NCI-H446 treated with DMSO at 0.1 percent for 48 hours (cell line): ENCODE results near the gene EP400.

ENCODE experiments used
- DNase-seq: peaks from one replicate; lab custom pipeline; 2025; lab: John Stamatoyannopoulos, UW

The EP400 gene

DNA sequence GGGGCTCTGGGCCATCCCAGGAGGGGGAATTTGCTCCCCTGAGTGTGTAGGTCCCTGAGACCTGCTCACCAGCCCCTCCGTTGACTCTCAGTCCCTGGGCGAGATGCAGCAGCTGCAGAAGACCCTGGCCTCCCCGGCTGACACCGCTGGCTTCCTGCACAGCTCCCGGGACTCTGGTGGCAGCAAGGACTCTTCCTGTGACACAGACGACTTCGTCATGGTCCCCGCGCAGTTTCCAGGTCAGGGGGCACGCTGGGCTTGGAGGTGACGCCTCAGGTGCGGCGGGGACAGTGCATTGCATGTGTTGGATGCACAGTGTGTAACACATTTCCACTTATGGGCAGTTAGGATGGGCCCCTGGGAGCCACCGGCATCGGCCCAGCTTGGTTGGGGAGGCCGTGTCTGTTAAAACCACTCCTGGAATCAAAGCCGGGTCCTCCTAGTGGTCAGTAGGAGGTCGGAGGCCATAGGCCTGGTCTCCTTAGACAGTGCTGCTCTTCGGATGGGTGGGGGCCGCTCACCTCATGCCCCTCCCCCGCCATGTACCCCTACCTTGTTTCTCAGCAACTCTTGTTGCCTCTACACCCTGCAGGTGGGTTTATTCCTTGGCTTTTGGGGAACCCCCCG, 37.8 kb upstream of the EP400 start:
- no peak for DNase-seq

DNA sequence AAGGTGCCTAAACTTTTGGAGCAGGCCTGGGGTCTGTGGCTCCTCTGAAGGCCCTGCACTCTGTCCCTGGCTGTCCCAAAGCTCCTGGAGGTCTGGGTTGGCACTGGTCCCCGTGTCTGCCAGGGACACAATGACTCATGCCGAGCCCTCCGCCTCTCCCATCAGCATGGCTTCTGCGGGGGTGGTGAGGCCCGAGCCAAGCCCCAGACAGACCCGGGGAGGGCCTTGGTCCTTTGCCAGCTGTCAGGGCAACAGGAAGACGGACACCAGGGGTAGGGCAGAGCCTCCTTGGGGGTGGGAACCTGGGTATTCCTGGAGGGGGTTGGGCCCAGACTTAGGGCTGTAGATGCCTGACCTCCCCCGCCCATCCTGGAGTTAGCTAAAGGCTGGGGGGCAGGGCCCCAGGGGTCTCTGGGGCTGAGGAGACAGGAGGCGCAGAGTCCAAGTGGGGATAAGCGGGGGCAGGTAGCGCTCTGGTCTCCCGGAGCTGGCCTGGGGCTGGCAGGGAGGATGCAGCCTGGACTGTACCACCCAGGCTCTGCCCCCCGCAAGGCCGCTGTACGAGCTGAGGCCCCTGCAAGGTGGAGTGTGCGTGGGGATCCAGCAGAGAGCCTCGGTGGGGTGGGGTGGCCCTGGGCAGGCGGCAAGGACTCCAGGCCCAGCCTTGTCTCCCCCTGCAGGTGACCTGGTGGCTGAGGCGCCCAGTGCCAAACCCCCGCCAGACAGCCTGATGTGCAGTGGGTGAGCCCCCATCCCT, 37.0 kb upstream of the EP400 start:
- DNase-seq: peak; percentile 70

DNA sequence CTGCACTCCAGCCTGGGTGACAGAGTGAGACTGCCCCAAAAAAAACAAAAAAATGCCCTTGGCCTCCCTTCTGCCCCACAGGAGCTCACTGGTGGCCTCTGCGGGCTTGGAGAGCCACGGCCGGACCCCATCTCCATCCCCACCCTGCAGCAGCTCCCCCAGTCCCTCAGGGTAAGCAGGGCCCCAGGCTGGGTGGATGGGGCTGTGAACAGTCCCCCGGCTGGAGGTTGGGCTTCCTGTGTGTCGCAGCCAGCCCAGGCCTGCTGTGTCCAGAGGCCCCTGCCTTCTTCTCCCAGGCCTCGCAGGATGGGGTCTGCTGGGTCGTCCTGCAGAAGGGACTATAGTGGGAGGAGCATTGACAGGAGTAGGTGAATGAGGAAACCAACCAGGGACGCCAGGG, 36.1 kb upstream of the EP400 start:
- DNase-seq: no peak

DNA sequence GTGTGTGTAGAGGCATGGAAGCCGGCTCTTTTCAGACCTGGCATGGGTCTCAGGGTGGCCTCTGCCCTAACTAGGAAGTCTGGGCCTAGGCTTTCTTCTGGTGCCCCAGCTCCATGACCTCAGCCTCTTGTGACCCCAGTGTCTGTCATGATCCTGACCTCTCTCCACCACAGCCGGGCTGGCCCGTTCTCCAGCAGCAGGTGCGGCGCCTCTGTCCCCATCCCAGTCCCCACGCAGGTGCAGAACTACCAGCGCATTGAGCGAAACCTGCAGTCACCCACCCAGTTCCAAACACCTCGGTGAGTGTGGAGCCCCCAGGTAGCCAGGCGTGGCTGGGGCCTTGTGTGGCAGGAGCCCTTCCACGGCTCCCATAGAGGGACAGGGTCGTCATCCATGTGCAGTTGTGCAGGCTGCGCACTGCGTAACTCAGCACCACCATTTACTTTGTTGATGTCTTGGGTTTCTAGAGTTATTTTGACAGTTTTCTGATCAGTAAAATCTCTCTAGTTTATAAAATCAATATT, 35.5 kb upstream of the EP400 start:
- DNase-seq: no peak

DNA sequence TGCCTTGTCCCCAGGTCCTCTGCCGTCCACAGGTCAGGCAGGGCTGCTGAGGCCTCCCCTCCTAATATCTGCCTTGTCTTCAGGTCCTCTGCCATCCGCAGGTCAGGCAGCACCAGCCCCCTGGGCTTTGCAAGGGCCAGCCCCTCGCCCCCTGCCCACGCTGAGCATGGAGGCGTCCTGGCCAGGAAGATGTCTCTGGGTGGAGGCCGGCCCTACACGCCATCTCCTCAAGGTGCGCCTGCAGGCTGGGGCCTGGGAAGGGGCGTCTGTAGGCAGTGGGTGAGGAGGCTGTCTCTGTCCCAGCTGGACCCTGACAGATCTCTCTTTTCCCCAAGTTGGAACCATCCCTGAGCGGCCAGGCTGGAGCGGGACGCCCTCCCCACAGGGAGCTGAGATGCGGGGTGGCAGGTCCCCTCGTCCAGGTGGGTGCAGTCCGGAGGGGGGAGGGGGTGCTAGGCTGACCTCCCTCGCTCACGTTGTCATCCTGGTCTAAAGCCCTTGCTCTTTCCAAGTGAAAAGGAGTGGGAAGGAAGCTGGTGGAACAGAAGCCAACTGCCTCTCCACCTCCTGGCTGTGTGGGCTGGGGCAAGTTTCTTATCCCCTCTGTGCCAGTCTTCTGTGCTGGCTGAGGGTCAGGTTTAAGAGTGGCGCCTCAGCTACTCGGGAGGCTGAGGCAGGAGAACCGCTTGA, 34.6 kb upstream of the EP400 start:
- no peak for DNase-seq

DNA sequence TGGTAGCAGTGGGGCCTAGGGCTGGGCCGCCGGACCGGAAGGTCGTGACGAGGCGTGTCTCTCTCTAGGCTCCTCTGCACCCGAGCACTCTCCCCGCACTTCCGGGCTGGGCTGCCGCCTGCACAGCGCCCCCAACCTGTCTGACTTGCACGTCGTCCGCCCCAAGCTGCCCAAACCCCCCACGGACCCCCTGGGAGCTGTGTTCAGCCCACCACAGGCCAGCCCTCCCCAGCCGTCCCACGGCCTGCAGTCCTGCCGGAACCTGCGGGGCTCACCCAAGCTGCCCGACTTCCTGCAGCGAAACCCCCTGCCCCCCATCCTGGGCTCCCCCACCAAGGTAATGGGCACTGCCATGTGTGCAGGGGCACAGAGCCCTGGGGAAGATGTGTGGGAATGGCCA, 33.9 kb upstream of the EP400 start:
- DNase-seq: no peak

DNA sequence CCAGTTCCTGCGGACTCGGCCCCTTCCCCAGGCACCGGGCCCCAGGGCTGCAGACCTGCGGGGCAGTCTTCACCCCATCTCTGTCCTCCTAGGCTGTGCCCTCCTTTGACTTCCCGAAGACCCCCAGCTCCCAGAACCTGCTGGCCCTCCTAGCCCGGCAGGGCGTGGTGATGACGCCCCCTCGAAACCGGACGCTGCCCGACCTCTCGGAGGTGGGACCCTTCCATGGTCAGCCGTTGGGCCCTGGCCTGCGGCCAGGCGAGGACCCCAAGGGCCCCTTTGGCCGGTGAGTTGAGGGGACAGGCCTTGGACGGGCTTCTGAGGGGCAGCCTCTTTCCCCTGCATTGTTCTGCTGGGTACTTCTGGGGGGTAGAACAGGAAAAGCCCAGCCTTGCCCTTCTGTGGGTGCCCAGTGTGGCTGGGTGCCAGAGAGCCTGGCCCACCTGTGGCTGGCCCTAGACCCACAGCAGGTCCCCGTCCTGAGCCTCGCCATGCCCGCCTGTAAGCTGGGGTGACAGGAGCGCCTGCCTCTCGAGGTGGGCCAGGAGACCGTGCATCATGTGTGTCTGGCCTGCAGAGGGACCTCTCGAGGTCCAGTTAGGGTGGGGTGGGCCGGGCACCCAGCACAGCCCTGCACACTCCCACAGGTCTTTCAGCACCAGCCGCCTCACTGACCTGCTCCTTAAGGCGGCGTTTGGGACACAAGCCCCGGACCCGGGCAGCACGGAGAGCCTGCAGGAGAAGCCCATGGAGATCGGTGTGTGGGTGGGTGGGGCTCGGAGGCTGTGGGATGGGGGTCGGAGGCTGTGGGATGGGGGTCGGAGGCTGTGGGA, 33.2 kb upstream of the EP400 start:
- DNase-seq: no peak

DNA sequence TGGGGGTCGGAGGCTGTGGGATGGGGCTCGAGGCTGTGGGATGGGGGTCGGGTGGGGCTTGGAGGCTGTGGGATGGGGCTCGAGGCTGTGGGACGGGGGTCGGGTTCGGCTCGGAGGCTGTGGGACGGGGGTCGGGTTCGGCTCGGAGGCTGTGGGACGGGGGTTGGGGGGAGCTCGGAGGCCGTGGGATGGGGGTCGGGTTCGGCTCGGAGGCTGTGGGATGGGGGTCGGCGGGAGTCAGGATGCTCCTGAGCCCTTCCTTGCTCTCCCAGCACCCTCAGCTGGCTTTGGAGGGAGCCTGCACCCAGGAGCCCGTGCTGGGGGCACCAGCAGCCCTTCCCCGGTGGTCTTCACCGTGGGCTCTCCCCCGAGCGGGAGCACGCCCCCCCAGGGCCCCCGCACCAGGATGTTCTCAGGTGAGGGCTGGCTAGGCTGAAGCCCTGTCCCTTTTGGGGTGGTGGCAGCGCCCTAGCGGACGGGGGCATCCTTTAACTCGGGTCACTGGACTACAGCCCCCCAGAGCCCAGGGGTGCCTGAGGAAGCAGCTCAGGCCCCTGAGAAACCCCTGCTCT, 32.5 kb upstream of the EP400 start:
- DNase-seq: no peak

DNA sequence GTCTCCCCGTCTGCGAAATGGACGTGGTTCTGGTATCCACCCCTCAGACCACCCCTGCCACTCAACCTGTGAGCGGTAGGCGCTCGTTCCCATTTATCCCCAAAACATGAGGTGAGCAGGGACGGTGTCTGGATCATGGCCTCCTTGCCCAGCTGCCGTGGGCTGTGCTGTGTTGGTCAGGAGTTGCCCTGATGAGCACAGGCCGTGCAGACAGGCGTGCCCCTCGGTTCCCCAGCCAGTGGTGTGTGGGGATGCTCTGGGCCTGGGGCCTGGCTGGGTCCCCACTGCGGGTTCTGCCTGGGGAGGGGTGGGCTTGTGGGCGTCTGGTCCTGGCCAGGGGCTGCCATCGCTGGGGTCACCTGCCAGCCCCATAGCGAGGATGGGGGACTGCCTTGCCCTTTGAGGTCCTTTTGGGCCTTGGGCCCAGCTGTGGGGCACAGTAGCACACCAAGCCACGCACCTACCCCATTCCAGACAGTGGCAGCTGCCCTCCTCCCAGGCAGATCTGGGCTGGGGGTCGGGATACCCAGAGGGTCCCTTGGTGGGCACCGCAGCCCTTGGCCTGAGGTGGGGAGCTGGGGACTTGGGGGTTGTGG, 31.9 kb upstream of the EP400 start:
- no peak for DNase-seq

DNA sequence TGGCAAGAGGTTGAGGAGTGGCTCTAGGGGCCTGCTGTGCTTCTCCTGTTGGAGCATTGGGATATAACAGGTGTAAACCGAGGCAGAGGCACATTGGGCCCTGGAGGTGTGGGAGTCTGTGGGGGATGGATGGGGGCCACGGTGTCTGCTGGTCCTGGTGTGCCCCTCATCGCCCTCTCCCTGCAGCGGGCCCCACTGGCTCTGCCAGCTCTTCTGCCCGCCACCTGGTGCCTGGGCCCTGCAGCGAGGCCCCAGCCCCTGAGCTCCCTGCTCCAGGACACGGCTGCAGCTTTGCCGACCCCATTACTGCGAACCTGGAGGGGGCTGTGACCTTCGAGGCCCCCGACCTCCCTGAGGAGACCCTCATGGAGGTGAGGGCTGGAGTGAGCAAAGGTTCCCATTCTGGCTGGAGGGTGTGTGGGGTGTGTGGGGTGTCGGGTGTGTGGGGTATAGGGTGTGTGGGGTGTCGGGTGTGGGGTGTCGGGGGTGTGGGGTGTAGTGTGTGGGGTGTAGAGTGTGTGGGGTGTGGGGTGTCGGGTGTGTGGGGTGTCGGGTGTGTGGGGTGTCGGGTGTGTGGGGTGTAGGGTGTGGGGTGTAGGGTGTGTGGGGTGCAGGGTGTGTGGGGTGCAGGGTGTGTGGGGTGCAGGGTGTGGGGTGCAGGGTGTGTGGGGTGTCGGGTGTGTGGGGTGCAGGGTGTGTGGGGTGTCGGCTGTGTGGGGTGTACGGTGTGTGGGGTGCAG, 31.3 kb upstream of the EP400 start:
- DNase-seq: no peak

DNA sequence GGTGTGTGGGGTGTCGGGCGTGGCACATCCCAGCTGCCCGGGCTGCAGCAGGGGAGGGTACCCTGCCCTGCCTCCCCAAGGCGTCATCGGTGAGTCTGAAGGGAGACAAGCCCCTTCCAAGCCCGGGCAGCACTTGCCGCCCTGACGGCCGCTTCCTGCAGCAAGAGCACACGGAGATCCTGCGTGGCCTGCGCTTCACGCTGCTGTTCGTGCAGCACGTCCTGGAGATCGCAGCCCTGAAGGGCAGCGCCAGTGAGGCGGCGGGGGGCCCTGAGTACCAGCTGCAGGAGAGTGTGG, 30.7 kb upstream of the EP400 start:
- no peak for DNase-seq

DNA sequence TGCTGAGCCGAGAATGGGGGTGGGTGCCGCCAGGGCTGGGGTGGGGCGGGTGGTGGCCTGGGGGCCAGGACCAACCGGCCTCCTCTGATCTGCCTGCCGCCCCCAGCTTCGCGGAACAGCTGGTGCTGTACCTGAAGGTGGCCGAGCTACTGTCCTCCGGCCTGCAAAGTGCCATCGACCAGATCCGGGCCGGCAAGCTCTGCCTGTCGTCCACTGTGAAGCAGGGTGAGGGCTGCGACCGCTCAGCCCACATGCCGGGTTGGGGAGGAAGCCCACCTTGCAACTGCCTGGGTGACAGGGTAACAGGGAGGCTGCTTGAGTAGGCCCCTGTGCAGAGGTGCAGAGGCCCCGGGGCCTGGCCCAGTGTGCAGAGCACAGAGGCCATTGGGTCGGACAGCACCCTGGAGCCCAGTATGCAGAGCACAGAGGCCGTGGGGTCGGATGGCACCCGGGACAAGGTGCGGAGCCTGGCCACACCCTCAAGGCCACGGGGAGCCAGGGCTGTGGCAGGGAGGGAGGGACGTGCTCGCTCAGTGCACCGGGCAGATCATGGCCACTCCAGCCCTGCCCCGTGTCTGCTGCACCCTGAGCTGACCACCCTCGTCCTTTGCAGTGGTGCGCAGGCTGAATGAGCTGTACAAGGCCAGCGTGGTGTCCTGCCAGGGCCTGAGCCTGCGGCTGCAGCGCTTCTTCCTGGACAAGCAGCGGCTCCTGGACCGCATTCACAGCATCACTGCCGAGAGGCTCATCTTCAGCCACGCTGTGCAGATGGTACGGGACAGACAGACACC, 30.2 kb upstream of the EP400 start:
- no peak for DNase-seq

DNA sequence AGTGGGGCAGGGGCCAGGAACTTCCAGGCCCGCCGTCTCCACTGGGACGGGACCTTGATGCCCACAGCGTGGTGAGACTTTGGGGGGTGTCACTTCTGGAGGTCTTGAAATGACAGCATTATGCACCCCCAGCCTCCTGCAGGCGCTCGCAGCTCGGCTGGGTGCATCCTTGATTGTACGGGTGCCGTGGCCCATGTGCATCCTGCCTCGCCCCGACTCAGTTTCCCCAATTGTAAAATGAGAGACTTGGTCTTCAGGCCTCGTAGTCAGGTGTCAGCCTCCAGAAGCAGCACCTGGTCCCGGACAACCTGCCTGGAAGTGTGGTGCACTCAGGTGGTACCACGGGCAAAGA, 29.6 kb upstream of the EP400 start:
- DNase-seq: no peak

DNA sequence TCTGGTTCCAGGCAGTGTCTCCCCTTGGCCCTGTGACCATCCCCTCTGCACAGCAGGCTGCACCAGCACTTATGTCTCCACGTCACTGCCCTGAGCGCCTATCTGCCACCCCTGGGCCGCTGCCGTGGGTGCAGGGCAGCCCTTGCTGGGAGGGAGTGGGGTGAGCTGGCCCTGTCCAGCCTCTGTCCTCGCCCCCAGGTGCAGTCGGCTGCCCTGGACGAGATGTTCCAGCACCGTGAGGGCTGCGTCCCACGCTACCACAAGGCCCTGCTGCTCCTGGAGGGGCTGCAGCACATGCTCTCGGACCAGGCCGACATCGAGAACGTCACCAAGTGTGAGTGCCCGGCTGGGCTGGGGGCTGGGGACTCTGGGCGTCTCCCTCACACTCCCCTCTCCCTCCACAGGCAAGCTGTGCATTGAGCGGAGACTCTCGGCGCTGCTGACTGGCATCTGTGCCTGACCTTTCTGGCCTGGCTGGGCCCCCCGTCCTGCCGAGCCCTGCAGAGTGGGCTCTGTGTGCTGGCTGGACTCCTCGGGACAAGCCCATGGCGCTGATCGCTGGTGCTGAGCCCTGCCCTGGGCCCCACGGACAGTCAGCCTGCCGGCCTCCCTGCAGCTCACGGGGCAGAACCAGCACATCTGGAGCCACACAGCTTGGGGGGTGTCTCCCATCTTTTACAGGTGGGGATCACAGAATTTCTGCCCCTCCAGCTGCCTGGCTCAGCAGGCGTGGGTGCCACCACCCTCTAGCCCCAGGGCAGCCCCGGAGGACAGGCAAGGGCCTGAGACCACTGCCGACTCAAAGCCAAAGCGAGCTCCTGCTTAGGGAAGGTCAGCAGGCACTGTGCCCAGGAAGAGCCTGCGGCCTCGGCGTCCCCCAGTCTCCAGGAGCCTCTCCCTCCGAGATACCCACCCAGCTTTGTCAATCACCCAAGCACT, 28.6 kb upstream of the EP400 start:
- no peak for DNase-seq

DNA sequence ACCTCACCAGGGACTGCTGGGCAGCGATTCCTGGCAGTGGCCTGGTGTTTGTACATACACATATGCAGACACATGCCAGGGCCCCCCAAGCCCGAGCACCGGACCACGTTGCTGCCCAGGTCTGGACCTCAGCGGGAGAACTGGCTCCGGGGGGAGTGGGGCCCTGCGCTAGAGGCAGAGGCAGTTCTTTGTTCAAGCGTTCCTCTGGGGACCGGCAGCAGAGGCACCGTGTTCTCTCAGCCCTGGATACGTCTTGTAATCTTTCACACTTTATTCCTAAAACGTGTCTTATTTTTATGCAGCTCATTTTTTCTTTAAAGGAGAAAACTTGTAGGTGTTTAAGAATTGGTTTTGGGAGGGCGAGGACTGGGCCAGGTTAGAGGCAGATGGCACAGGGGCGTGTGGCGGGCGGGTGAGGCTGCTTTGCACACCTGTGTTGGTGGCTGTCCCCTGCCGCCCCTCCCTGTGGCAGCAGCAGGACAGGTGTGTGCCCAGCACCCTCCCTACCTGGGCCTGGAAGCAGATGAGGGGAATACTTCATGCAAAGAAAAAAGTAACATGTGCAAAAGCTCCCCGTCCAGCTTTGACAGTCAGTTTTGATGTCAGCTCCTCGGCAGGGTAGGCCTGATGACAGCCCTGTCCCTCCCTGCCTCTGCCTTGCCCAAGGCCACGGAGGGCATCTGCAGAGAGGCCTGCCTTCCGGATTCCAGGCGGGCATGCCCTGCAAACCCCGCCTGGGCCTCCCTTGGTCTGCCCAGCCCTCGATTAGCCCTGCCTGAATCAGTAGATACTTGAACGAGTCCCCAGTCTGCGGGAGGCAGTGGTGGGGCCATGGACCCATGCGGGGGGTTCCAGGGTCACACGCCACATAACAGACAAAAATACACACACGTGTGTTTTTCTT, 27.6 kb upstream of the EP400 start:
- DNase-seq: no peak

DNA sequence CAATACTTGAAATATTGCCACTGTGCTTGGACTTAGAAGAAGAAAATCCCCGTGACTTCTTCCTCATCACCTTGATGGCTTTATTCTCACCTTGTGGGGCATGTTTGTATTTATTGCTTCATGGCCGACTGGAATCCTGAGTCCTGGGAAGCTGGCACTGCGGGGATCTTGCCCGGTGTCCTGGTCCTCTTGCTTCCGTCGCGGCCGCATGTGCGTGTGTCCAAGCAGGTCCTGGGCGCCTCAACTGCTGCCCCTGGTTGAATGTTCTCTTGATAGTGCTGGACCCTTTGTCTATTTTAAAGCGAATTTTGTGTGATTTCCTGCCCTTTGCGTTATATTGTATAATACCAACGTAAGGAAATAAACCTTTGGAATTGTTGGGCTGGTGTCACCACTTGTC, 27.0 kb upstream of the EP400 start:
- DNase-seq: no peak

DNA sequence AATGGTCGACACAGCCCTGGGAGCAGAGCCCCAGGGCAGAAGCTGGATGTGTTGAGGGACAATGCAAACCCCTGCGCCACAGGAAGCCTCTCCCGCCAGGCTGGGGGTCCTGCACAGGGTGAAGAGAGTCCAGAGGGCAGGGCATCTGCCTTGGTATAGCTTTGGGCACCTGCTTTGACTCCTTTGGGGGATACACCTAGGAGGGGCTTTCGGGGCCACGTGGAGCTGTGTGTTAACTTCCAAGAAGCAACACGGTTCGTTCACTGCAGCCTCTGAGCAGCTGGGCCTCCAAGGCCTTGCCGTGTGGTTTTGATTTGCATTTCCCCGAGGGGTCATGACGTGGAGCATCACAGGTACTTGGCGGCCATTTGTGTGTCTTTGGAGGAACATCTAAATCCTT, 26.5 kb upstream of the EP400 start:
- no peak for DNase-seq
